LNCAP (cell line): ENCODE measurements around the gene MRM2.

Experiments used
- TF ChIP-seq, protein P1 (sequence below): fragments of 450-650 bp; IDR thresholded peaks from 2 replicates; pipeline ENCODE4 v1.5.1; 2017; ENCODE audit warnings: mild to moderate bottlenecking

Gene MRM2

DNA sequence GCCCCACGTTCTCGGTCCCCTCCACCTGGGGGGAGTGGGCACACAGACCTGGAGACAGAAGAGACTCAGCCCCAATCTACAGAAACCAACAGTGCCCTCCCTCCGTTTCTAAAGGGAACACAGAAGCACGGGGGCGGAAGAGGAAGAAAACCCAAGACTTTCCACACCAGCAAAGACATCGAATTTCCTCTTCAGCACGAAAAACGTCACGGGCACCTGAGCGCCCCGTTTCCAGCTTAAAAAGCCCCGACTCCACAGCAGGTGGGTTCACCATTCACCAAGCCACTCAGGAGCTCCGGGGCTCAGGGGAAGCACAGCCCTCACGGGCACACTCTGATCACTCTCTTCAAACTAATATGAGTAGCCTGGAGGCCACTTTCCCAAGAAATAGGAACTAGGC is 19.6 kb upstream of the MRM2 start:
- TF ChIP-seq, protein P1, sequence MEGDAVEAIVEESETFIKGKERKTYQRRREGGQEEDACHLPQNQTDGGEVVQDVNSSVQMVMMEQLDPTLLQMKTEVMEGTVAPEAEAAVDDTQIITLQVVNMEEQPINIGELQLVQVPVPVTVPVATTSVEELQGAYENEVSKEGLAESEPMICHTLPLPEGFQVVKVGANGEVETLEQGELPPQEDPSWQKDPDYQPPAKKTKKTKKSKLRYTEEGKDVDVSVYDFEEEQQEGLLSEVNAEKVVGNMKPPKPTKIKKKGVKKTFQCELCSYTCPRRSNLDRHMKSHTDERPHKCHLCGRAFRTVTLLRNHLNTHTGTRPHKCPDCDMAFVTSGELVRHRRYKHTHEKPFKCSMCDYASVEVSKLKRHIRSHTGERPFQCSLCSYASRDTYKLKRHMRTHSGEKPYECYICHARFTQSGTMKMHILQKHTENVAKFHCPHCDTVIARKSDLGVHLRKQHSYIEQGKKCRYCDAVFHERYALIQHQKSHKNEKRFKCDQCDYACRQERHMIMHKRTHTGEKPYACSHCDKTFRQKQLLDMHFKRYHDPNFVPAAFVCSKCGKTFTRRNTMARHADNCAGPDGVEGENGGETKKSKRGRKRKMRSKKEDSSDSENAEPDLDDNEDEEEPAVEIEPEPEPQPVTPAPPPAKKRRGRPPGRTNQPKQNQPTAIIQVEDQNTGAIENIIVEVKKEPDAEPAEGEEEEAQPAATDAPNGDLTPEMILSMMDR: no peak

DNA sequence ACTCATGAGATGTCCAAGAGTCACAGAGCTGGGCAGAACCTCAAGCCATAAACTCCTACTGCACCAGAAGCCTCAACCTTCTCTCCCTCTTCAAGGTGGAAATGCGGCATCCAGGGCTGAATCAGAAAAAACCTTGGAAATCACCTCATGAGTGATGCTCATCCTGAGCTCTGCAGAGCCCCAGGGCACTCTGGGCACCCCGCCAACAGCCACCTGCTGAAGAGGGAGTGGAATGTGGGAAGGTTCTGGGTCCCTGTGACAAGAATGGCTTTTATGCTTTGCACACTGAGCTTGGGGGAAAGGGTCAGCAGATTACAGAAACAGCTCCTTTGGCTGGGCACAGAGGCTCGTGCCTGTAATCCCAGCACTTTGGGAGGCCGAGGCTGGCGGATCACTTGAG is 18.8 kb upstream of the MRM2 start:
- TF ChIP-seq, protein P1: no peak

DNA sequence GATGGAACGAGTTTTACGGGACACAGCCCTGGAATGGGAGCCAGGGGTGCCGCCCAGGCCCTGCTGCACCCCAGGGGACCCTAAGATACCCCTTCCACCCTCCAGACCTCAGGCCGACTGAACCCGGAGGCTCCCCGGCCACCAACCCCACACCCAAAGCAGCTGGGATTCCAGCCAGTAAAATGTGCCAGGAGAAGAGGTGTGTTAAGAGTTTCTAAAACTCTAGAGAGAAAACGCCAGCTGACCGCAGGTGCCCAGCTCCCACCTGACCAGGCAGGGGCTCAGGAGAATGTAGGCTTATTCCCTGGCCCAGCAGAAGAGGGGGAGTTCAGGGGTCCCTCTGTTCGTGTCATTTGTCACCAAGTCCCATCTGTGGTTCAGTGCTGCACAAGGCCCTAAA is 17.5 kb upstream of the MRM2 start:
- TF ChIP-seq, protein P1: no peak

DNA sequence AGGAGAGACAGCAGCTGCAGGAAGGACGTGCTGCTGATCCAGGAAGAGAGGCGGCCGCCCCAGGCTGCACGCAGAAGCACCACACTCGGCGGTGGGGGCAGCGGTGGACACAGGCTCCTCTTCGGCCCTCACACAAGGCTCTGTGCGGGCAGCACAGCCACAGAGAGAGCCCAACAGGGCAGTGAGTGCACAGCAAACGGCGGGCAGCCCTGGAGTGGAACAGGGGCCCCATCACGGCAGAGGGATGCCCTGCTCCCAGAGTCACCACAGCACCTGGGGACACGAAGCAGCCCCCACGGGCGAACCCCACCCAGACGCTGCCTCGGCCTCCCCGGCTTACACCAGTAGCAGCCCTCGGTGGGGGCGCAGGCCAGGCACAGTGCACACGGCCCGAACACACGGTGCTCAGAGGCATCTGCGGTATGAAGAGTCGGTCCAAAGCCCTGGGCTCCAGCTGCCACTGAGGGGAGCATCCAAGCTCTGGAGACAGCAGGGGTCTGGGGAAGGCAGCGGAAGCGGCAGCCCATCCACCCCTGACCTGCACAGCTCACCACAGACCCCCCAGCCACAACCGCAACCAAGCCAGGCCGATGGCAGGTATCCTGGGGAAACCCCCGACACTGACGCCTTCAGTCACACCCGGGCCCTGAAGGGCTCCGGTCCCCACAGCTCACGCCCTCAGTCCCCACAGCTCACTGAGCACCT is 16.8 kb upstream of the MRM2 start:
- TF ChIP-seq, protein P1: no peak

DNA sequence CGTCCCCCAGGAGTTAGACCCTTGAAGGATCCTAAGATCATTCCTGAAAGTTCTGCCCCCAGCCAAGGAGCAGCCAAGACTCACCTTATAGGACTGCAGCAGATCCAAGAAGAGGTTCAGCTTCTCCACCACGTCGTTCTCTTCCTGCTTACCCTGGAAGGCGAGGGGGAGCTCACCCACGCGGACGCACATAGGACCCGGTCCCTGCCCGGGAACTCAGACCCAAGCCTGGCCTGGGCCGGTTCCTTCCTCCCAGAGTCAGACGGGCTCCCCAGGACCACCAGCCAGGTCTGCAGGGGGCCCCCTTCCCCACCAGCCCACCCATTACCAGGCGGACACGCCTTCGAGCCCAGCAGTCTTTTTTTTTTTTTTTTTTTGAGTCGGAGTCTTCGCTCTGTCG is 15.6 kb upstream of the MRM2 start:
- TF ChIP-seq, protein P1: no peak

DNA sequence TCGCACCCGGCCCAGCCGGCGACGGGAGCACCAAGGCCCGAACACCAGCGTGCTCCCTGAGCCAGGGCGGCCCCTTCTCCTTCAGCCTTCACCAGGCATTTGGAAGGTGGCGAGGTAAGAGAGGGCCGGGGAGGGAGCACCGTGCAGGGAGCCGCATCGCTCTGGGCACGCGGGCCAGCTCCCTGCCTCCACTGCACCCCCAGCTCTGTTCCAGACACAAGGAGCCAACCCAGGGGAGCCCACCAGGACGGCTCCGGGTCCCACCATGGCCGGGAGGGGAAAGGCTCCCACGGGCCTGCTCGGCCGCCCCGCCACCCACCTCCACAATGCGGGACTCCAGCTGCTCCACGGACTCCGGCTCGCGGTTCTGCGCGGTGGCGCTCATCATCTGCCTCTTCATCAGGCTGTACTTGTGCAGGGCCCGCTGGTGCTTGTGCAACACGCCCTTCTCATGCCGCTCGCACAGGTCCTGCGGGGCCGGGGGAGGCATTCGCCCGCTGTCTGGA is 15.1 kb upstream of the MRM2 start:
- TF ChIP-seq, protein P1: no peak

DNA sequence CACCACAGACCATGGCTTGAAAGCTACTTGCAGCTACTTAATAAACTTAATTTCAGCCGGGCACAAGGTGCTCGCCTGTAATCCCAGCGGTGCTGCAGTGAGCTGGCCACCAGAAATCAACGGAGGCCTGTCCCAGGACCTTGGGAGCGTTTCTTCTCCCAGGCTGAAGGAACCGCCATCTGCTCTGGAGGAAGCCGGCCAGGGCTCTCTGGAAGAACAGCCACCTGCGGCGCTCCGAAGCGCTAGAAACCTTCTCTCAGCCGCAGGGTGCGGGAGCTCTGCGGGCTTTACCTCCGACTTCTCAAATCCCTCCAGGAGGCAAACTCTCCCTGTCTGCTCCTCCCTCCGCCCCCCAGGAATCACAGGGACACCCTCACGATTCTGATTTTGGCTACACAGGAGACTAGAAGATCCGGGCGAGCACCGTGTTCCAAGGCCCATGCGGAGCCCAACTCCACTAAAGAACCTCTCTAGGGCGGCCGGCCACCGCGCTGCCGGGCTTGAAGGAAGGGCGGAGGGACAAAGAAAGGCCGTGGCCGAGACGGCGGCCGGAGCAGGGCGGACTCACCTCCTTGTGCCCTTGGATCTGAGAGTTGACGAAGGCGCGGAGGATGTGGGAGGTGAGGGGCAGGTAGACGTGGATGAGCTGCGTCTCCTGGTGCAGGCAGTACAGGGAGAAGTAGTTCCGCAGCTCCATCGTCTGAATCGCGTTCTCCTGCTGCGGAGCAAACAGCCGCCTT is 14.5 kb upstream of the MRM2 start:
- TF ChIP-seq, protein P1: no peak
